Activated CD8-positive, alpha-beta T cell treated with anti-CD3 and anti-CD28 coated beads for 36 hours (primary cell): ENCODE data around the gene SEBOX. TPM values are rescaled to one million over a fixed set of nuclear protein-coding genes. Genes with fewer than 3 reads are reported as not detected.

ENCODE experiments used
- ATAC-seq: fragments of 200-7000 bp; cut with Tn5 transposase; one replicate; pipeline ENCODE4 v1.10.0; 2021; ENCODE audit warnings: mild to moderate bottlenecking, moderate library complexity
- CTCF ChIA-PET: fragments of 350-600 bp; sonication (Branson Sonifier 250); formaldehyde crosslinking; loops from one replicate; lab custom pipeline; 2021; ENCODE audit warnings: antibody characterized with exemption; lab: Charles Lee
- POLR2A ChIA-PET: fragments of 350-600 bp; sonication (Branson Sonifier 250); formaldehyde crosslinking; loops from one replicate; lab custom pipeline; 2021; ENCODE audit warnings: antibody characterized with exemption; lab: Charles Lee
- DNase-seq: peaks from one replicate; pipeline ENCODE4 v3.0.0-alpha.2; 2020
- H3K27ac Mint-ChIP-seq: one replicate; pipeline ENCODE4 v1.8.0; 2021; ENCODE audit warnings: mild to moderate bottlenecking, mixed read lengths
- H3K27me3 Mint-ChIP-seq: one replicate; pipeline ENCODE4 v1.8.0; 2021; ENCODE audit warnings: mixed read lengths
- H3K36me3 Mint-ChIP-seq: one replicate; pipeline ENCODE4 v1.8.0; 2021; ENCODE audit warnings: low read depth, mixed read lengths
- H3K4me1 Mint-ChIP-seq: one replicate; pipeline ENCODE4 v1.8.0; 2021; ENCODE audit warnings: low read depth, mixed read lengths
- H3K4me3 Mint-ChIP-seq: one replicate; pipeline ENCODE4 v1.8.0; 2021; ENCODE audit warnings: mild to moderate bottlenecking, moderate library complexity, mixed read lengths
- H3K9me3 Mint-ChIP-seq: one replicate; pipeline ENCODE4 v1.8.0; 2021; ENCODE audit warnings: mixed read lengths
- intact Hi-C: fragments of 100-400 bp; cut with micrococcal nuclease; formaldehyde crosslinking; loops from one replicate; pipeline ENCODE4 v1.10.0; 2022
- total RNA-seq, 2 experiments: library from RNA; stranded (reverse); gene quantifications; one replicate each; pipeline ENCODE4 v1.2.3, GENCODE V29; 2021
- TF ChIP-seq, protein P1 (sequence below): fragments of 200-600 bp; IDR thresholded peaks from one replicate; pipeline ENCODE4 v1.8.0; 2022; ENCODE audit warnings: antibody characterized with exemption, mild to moderate bottlenecking

The SEBOX gene
- total RNA-seq, 2 experiments from 2014 or later: not detected

DNA sequence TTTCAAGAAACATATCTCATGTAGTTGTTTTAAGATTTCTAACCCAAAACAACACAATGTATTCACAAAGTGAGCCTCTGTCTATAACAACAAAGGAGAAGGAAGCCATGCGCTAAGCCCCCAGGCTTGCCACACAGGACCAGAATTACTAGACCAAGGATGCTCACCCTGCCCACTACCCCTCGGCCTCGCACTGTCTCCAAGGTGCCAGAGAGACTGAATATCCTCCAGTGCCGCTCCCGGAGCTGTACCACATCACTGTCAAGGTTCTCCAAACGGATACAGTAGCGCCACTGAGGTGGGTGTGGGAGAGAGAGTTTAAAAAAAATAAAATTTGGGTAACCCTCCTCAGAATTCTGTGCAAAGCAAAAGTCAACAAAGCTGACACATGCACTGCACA, 14.7 kb downstream of the SEBOX start:
- no peaks in the 10 kb centered on the region for H3K9me3 Mint-ChIP-seq
- H3K4me1 Mint-ChIP-seq: peaks cover 5% of the 10 kb centered on the region
- intact Hi-C loops: no loop called here
- DNase-seq (no peak), ATAC-seq (no peak)
- CTCF ChIA-PET: interaction anchor here (1.3 kb wide), 1 partner anchor 15 kb away, joined by 4 read pairs; the partner anchor contains the start of genes IFT20 and TNFAIP1
- H3K4me3 Mint-ChIP-seq: no peak overlapping the region
- POLR2A ChIA-PET: interaction anchor here (1.2 kb wide), 1 partner anchor 15 kb away, joined by 4 read pairs; the partner anchor contains the start of genes IFT20 and TNFAIP1
- no peak overlapping the region for H3K27ac Mint-ChIP-seq
- TF ChIP-seq, protein P1, sequence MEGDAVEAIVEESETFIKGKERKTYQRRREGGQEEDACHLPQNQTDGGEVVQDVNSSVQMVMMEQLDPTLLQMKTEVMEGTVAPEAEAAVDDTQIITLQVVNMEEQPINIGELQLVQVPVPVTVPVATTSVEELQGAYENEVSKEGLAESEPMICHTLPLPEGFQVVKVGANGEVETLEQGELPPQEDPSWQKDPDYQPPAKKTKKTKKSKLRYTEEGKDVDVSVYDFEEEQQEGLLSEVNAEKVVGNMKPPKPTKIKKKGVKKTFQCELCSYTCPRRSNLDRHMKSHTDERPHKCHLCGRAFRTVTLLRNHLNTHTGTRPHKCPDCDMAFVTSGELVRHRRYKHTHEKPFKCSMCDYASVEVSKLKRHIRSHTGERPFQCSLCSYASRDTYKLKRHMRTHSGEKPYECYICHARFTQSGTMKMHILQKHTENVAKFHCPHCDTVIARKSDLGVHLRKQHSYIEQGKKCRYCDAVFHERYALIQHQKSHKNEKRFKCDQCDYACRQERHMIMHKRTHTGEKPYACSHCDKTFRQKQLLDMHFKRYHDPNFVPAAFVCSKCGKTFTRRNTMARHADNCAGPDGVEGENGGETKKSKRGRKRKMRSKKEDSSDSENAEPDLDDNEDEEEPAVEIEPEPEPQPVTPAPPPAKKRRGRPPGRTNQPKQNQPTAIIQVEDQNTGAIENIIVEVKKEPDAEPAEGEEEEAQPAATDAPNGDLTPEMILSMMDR: no peak
- peaks cover 59% of the 10 kb centered on the region for H3K36me3 Mint-ChIP-seq
- H3K27me3 Mint-ChIP-seq: no peaks in the 10 kb centered on the region

DNA sequence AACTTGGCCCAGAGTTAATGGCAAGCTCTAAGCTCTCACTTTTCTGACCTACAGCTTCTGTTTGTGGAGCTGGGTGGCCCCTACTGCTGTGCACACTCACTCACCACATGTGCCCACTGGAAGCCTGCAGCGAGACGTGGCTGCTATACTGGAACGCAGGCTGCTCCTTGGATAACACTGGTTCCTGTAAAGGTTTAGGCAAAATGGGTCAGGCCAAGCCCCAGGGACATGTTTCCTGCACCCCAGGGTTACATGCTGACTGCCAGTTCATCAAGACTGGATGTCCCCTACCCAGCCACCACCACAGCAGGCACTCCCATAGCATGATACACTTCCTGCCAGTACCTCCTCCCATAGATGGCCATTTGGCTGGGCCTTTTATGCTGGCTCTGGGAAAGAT, 16.0 kb downstream of the SEBOX start:
- Mint-ChIP-seq H3K36me3 (peaks cover 49% of the 10 kb centered on the region), H3K27ac (no peak overlapping the region), H3K4me1 (no peaks in the 10 kb centered on the region), H3K9me3 (no peaks in the 10 kb centered on the region), H3K4me3 (no peak overlapping the region), H3K27me3 (no peaks in the 10 kb centered on the region)
- DNase-seq (no peak), ATAC-seq (no peak)
- ChIA-PET CTCF (interaction anchor here (1.7 kb wide), 1 partner anchor 11 kb away, joined by 7 read pairs; no protein-coding TSS in a partner anchor), POLR2A (interaction anchor here (1.3 kb wide), 1 partner anchor 12 kb away, joined by 3 read pairs; no protein-coding TSS in a partner anchor)
- TF ChIP-seq, protein P1: no peak
- intact Hi-C loops: no loop called here

DNA sequence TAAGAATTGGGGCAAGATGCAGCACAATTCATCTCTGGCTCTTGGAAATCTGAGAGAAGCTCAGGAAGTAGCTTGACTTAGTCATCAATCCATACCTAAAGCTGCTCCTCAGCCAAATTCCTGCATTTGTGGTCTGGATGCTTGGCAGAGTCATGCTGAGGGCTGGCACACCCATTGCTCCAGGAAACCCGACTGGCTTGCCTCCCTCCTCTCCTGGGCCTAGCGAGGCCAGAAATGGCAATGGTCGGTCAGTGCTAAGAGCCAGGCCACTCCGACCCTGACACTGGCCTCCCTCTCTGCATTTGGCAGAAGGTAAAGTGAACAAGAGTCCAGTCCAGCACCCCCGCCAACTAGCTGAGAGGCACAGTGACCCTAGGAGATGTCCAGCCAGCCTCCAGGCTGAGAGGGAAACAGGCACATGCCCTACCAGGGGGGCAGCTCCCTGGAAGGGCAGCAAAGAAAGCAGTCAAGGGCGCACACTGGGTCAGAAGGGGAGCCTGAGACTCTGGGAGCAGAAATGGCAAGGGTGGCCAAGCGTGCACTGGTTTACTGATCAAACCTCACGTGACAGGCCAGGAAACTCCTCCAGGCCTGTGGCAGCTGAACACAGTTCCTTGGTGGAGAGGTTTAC, 17.6 kb downstream of the SEBOX start:
- POLR2A ChIA-PET: interaction anchor here (0.7 to 4.1 kb wide), 3 partner anchors 8 to 69 kb away, joined by 3 to 33 read pairs (median 3); partner anchors contain the start of gene POLDIP2
- Mint-ChIP-seq H3K27ac (no peak overlapping the region), H3K27me3 (no peaks in the 10 kb centered on the region), H3K4me1 (no peaks in the 10 kb centered on the region), H3K36me3 (peaks cover 47% of the 10 kb centered on the region), H3K4me3 (no peak overlapping the region), H3K9me3 (no peaks in the 10 kb centered on the region)
- TF ChIP-seq, protein P1: no peak
- CTCF ChIA-PET: interaction anchor here (1.0 to 2.0 kb wide), 5 partner anchors 8 to 542 kb away, joined by 3 to 10 read pairs (median 4); partner anchors contain the start of genes IFT20 and TNFAIP1
- ATAC-seq (no peak), DNase-seq (no peak)
- intact Hi-C loops: no loop called here

DNA sequence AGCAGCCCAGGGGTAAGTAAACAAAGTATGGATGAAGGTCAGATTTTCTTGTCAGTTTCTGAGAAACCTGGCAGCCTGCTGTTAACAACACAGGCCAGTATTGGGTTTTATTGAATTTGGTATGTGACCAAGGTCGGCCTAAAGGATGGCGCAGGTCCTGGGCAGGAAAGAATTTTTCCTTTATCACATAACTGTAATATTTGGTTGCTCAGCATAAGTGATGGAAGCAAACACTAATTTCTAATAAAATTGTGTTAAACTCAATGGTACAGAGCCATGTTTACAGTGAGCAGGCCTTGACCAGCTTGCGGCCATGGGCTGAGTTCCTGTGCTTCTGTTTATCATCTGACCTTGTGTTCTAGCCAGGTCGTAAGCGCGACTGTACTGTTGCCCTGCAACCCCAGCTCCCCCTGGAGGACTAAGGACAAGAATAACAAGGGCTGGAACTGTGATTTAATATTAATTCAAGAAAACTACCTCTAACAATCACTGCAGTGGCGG, 18.2 kb downstream of the SEBOX start:
- Mint-ChIP-seq H3K27me3 (no peaks in the 10 kb centered on the region), H3K4me1 (no peaks in the 10 kb centered on the region), H3K36me3 (peaks cover 48% of the 10 kb centered on the region), H3K4me3 (no peak overlapping the region), H3K9me3 (no peaks in the 10 kb centered on the region), H3K27ac (no peak overlapping the region)
- intact Hi-C loops: no loop called here
- no peak for ATAC-seq
- CTCF ChIA-PET: interaction anchor here (1.5 to 2.0 kb wide), 2 partner anchors 8 to 11 kb away, joined by 4 to 10 read pairs; partner anchors contain the start of genes IFT20 and TNFAIP1
- DNase-seq: no peak
- POLR2A ChIA-PET: interaction anchor here (0.8 to 4.1 kb wide), 4 partner anchors 9 to 70 kb away, joined by 3 to 33 read pairs (median 3); partner anchors contain the start of genes POLDIP2 and SLC46A1
- TF ChIP-seq, protein P1: no peak
